ENCODE results near the gene TEX13D. TPM values are rescaled to one million over a fixed set of nuclear protein-coding genes. Genes with fewer than 3 reads are reported as not detected.

The TEX13D gene
- total and polyA plus RNA-seq, 2 of the 8 experiments (the other 6 are each of a cell fraction or from before 2014, with no cell fraction given): 0.03 to 0.07 TPM

- TF ChIP-seq CHD7 (IDR thresholded peaks at IDR 0.05; ENCODE audit: insufficient replicate concordance, low read length): no peak
- TF ChIP-seq SP2 (IDR thresholded peaks at IDR 0.05; ENCODE audit: low read length): no peak
- no peak for TF ChIP-seq PHF8 (conservative IDR thresholded peaks at IDR 0.05; ENCODE audit: low read depth, low read length)
- TF ChIP-seq BRCA1 (IDR thresholded peaks at IDR 0.05; ENCODE audit: low read depth, low read length): no peak
- no peak for TF ChIP-seq NRF1 (IDR thresholded peaks at IDR 0.05; ENCODE audit: low read depth, low read length)
- no peak for TF ChIP-seq BACH1 (IDR thresholded peaks at IDR 0.05; ENCODE audit: low read length)
- TF ChIP-seq ASH2L (IDR thresholded peaks at IDR 0.05; ENCODE audit: low read length): no peak
- no peak for TF ChIP-seq CBX8 (IDR thresholded peaks at IDR 0.05; ENCODE audit: borderline replicate concordance, low read depth, low read length)
- no peak for TF ChIP-seq ATF2 (IDR thresholded peaks at IDR 0.05; ENCODE audit: low read length)
These were observed 9.9 kb downstream of the TEX13D start (continued) for GRCh38 chrX:124342174-124342867.
